Tongue (tissue), 2 donors: ENCODE data around the gene C19orf85. TPM values are rescaled to one million over a fixed set of nuclear protein-coding genes. Genes with fewer than 3 reads are reported as not detected.
"Not testable (repeated sequence)": the region's sequence is repeated elsewhere in the genome, so short reads cannot be mapped to it uniquely, and the experiment has no call there.

Experiments used
- DNase-seq: peaks from one replicate; pipeline ENCODE4 v3.0.0-alpha.2; 2015
- total RNA-seq: library from RNA; depleted of rRNA; stranded (reverse); fragments of >200 nt; gene quantifications from one replicate; pipeline ENCODE4 v1.2.3, GENCODE V29; 2014

C19orf85 gene
- total RNA-seq, result not detected

DNA sequence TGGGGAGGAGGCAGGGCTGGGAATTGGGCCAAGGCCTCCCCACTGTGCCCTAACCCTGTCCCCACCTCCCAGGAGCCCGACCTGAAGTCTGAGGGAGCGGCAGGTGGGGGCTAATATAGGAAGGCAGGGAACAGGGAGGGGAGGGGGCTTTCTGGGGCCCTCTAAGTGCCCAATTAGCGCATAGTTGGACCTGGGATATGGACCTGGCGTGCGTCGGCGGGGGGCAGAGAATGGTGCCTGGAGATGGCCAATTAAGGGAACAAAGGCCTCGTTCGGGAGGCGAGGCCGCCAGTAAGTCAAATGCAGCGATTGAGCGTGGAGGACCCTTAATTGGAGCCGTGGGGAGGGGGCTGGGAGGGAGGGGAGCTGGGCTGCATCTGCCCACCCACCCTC is at the start of gene C19orf85:
C19orf85 (minus strand) TSS at position 90 of the 393 bp plus-strand sequence. CDS start 197 bp downstream, outside the sequence.
- no peak for DNase-seq

GRCh38 chr19:55508120-55508519 is 43.6 kb upstream of the C19orf85 start:
- DNase-seq, result no peak

GRCh38 chr19:55504981-55505380 is 40.4 kb upstream of the C19orf85 start:
- peak; percentile 77 for DNase-seq

DNA sequence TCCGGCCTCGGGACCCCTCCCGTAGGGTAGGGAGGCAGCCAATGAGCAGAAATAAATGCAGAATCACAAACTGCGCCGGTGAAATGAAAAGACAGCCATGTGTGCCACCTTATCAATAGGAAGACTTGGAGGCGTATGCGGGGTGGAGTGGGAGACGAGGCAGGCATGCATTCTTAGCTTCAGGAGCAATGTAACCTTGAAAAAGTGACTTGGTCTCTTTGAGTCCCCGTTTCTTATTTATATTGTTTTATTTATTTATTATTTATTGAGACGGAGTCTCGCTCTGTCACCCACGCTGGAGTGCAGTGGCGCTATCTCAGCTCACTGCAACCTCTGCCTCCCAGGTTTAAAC is 39.7 kb upstream of the C19orf85 start:
- DNase-seq, result no peak

- peak; percentile 96 for DNase-seq
Measured at GRCh38 chr19:55503502-55504251, 39.1 kb upstream of the C19orf85 start.

DNA sequence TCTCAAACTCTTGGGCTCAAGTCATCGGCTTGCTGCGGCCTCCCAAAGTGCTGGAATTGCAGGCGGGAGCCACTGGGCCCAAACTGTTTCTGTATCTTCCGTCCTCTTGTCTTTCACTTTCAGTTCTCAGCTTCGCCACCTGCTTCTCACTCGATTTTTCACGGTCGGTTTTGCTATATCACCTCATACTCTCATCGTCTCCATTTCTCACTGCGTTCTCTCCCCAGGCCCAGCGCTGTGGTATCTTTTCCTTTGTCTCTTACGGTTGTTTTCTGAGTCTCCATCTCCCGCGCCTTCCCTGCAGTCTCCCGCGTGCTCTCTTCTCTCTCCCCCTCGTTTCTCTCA is 38.6 kb upstream of the C19orf85 start:
- no peak for DNase-seq

GRCh38 chr19:55502197-55502952 is 37.8 kb upstream of the C19orf85 start:
- DNase-seq, result no peak

DNA sequence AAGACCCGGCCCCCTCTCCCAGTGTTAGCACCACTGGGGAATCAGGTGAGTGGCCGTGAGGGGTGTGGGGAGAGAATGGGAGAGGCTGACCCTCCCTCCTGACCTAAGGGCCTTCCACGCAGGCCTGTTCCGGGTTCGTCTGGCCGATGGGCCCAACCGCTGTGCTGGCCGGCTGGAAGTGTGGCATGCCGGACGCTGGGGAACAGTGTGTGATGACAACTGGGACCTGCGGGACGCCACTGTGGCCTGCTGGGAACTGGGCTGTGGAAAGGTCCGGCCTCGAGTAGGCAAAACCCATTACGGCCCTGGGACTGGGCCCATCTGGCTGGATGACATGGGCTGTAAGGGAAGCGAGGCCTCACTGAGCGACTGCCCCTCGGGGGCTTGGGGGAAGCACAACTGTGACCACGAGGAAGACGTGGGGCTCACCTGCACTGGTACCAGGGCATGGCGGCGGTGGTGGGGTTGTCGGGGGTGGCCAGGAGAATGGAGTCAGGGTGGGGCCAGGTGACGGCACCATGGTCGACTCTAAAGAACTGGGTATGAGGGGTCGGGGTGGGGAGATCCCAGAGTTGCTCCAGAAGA is 35.9 kb upstream of the C19orf85 start:
- DNase-seq, result no peak

DNA sequence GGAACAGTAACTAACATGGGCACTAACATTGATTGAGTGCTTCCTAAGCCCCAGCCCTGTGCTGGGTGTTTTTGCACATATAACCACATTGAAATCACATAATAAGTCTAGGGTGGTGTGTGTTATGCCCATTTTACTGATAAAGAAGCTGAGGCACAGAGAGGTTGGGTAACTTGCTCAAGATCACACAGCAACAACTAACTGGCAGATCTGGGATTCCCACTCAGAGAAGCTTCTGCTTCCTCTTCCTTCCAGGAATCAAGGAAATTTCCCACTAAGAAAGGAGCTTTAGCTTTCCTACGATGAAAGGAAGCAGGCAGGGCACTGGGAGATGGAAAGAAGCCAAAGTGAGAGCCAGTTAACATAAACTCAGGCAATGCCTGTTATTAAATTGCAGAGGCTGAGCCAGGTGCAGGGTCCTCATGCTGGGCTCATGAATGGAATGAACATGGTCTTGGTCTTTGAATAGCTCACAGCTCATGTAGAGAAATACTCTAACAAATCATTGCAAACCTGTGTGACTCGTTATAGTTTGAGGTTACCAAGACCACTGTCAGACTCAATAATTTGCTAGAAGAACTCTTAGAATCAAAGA is 33.8 kb upstream of the C19orf85 start:
- DNase-seq, result no peak

GRCh38 chr19:55497763-55498162 is 33.2 kb upstream of the C19orf85 start:
- DNase-seq, result no peak

- DNase-seq, result not testable (repeated sequence)
Measured at GRCh38 chr19:55496820-55497219, 32.3 kb upstream of the C19orf85 start.

DNA sequence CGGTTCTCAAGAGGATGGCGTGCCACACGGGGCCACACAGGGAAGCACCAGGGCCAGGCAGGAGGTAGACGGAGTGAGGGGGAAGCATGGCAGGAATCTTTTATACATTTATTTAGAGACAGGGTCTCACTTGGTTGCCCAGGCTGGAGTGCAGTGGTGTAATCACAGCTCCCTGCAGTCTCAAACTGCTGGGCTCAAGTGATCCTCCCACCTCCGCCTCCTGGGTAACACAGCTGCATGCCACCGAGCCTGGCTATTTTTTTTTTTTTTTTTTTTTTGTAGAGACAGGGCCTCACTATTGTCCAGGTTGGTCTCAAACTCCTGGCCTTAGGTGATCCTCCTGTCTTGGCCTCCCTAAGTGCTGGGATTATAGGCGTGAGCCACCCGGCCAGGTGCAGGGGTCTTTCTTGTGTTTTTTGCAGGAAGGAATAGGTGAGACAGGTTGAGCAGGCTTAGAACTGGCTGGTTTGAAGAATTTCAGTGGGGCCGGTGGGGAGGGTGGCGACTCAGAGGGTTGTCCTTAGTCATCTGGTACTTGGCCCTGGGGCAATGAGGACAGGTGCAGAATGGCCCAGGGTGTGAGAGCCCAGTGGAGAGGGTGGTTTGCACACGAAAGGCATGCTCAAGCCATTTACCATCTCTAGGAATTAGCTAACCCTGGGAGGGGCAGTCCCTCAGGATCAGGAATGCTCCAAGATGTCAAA is 31.2 kb upstream of the C19orf85 start:
- no peak for DNase-seq

DNA sequence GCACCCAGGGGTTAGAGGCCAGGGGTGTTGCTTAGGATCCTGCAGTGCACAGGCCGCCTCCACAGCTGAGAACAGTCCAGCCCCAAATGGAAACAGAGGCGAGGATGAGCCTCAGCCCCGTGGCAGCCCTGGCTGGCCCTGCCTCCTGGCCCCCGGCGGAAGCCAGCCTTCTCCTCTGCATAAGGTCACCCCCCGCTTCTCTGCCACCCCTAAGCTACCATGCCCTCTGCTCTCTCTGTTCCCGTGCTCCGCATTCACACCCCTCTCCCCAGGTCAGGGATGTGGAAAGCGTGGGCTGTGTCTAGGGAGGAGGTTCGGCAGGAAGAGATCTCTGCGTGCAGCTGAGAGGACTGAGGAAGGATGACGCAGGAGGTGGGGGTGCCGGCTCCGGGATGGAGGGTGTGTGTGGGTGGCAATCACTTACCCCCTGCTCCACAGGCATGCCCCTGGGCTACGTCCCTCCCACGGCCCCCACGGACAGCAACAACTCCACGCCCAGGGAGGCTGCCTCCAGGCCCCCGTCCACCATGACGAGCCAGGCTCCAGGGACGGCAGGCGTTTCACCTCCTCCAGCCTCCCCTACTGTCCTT is 29.7 kb upstream of the C19orf85 start:
- no peak for DNase-seq

- DNase-seq, result no peak
Measured at GRCh38 chr19:55493645-55494171, 29.2 kb upstream of the C19orf85 start.

DNA sequence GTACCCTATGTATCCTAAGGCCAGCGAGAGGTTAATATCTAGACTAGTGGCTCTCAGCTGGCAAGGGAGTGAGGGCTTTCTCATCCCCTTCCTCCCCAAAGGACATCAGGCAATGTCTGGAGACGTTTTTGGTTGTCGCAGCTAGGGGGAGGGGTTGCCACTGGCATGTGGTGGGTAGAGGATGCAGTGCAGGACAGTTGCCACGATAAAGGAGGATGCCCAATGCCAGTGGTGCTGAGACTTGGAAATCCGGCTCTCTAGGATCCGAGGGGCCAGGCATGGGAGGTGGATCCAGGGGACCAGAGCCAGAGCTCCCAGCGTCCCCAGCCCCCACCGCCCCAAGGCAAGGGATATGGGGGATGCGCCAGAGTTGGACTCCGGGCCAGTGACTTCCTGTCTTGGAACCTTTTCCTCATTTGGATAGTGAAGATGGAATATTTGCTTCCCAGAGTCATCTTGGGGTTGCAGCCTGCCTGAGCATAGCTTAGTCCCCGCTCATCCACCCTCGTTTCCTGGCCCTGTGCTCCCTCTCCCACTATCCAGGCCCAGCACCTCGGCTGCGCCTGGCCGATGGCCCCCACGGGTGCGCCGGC is 28.6 kb upstream of the C19orf85 start:
- DNase-seq, result no peak

GRCh38 chr19:55492362-55492944 is 27.9 kb upstream of the C19orf85 start:
- DNase-seq, result no peak

DNA sequence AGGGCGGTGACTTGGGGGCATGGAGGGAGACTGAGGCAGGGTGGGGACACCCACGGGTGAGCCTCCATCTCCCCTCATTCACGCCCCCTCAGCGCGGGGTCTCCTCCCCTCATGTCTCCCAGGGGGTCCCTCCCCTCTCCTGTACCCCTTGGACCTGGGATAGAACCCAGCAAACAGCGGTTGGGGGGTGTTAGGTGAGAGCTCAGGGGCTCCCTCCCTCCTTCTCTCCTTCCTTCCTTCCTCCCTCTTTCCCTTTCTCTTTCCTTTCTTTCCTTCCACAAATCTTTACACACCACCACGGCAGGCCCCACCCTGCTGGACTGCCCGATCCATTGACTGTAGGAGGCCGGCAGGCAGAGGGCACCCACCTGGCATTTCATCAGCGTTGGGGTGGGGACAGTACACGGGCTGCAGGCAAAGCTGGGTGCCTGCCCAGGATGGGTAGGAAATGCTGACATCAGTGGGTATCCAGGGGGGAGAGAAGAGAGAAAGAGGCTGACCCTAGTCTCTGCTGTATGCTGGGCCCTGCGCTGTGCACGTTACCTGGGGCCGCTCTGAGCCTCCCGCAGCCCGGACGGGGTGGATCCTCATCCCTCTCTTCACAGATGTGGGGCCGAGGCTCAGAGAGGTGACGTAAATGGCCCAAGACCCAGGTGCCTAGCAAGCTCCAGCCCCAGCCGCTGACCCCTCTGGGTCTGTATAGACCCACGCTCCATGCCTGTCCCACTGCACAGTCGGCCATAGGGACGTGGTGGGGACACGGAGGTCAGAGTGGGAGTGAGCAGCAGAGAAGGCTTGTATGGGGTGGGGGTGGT is 27.2 kb upstream of the C19orf85 start:
- DNase-seq, result no peak

GRCh38 chr19:55490478-55491432 is 26.2 kb upstream of the C19orf85 start:
- DNase-seq, result no peak
